ENCODE data around the gene STAB2. TPM values are rescaled to one million over a fixed set of nuclear protein-coding genes. Genes with fewer than 3 reads are reported as not detected.

STAB2 gene
- polyA plus RNA-seq, 1 of the 3 experiments (the other 2 are of a cell fraction): not detected

- 55% methylated on average over 8 of the region's 8 CpGs for WGBS (ENCODE audit: low lambda C conversion rate)
- Histone ChIP-seq H3K36me3 (replicated peaks in 1 of 2; ENCODE audit: control insufficient read depth in 1 of 2, insufficient read depth in 2 of 2, low read length in 1 of 2) (no peaks in the 10 kb centered on the region), H3K4me2 (no peak overlapping the region), H3K27ac (ENCODE audit: low read depth in 2 of 2, low read length in 1 of 2) (no peak overlapping the region; a peak in 1 of 4 replicates), H3F3A (replicated peaks; ENCODE audit: insufficient read depth) (no peaks in the 10 kb centered on the region), H3K79me2 (ENCODE audit: insufficient read depth) (no peaks in the 10 kb centered on the region), H3K9ac (no peak overlapping the region), H4K20me1 (ENCODE audit: insufficient read depth) (no peaks in the 10 kb centered on the region), H3K27me3 (ENCODE audit: insufficient read depth) (no peaks in the 10 kb centered on the region), H2AFZ (ENCODE audit: low read depth) (no peak overlapping the region), H3K9me2 (no peaks in the 10 kb centered on the region), H3K4me3 (ENCODE audit: low read depth in 2 of 2, low read length in 1 of 2) (no peak overlapping the region), H3K4me1 (ENCODE audit: control insufficient read depth in 1 of 2, insufficient read depth in 2 of 2, low read depth in 1 of 2, low read length in 1 of 2) (peaks cover 0 to 25% of the 10 kb centered on the region in 2 experiments; a peak in 2 of 4 replicates), H3K9me3 (no peaks in the 10 kb centered on the region)
- DNase-seq: no peak
- ChIA-PET CTCF (interaction anchor here (1.0 to 4.5 kb wide), 2 partner anchors 45 to 101 kb away, joined by 3 to 18 read pairs; no protein-coding TSS in a partner anchor), POLR2A (interaction anchor here (0.6 kb wide), 1 partner anchor 13 kb away, joined by 3 read pairs; no protein-coding TSS in a partner anchor)
- no peak for TF ChIP-seq JUND (IDR thresholded peaks at IDR 0.05)
- no peak for TF ChIP-seq FOXM1 (IDR thresholded peaks at IDR 0.05; ENCODE audit: low read depth)
- TF ChIP-seq RCOR1 (IDR thresholded peaks at IDR 0.05; ENCODE audit: low read length): no peak
- TF ChIP-seq GATA2 (CRISPR knock-in tag; IDR thresholded peaks at IDR 0.05): no peak
- TF ChIP-seq RFX5 (IDR thresholded peaks at IDR 0.05; ENCODE audit: low read length): no peak
Measured at GRCh38 chr12:103677341-103677740, 90.3 kb downstream of the STAB2 start.

GRCh38 chr12:103677905-103678304, 90.8 kb downstream of the STAB2 start:
- Histone ChIP-seq H2AFZ (ENCODE audit: low read depth) (no peak overlapping the region), H3F3A (replicated peaks; ENCODE audit: insufficient read depth) (no peaks in the 10 kb centered on the region), H3K9me3 (no peaks in the 10 kb centered on the region), H3K27me3 (ENCODE audit: insufficient read depth) (no peaks in the 10 kb centered on the region; the same call in 1 of the 2 replicates), H3K9me2 (no peaks in the 10 kb centered on the region), H3K9ac (no peak overlapping the region), H3K4me1 (ENCODE audit: control insufficient read depth in 1 of 2, insufficient read depth in 2 of 2, low read depth in 1 of 2, low read length in 1 of 2) (peaks cover 0 to 25% of the 10 kb centered on the region in 2 experiments; a peak in 2 of 4 replicates), H4K20me1 (ENCODE audit: insufficient read depth) (no peaks in the 10 kb centered on the region), H3K4me3 (ENCODE audit: low read depth in 2 of 2, low read length in 1 of 2) (no peak overlapping the region), H3K79me2 (ENCODE audit: insufficient read depth) (no peaks in the 10 kb centered on the region), H3K27ac (ENCODE audit: low read depth in 2 of 2, low read length in 1 of 2) (no peak overlapping the region), H3K4me2 (no peak overlapping the region), H3K36me3 (replicated peaks in 1 of 2; ENCODE audit: control insufficient read depth in 1 of 2, insufficient read depth in 2 of 2, low read length in 1 of 2) (no peaks in the 10 kb centered on the region)
- DNase-seq: no peak
- WGBS (ENCODE audit: low lambda C conversion rate): 79% methylated on average over 2 of the region's 2 CpGs
- ChIA-PET POLR2A (no interaction called here), CTCF (interaction anchor here (1.0 to 4.5 kb wide), 2 partner anchors 46 to 102 kb away, joined by 3 to 18 read pairs; no protein-coding TSS in a partner anchor)
- no peak for TF ChIP-seq SMC3 (IDR thresholded peaks at IDR 0.05; ENCODE audit: low read depth, low read length)
- no peak for TF ChIP-seq POLR2AphosphoS5 (IDR thresholded peaks at IDR 0.05; ENCODE audit: low read depth, low read length)
- no peak for TF ChIP-seq FOSL2 (IDR thresholded peaks at IDR 0.05; ENCODE audit: borderline replicate concordance, low read depth)
- no peak for TF ChIP-seq RCOR1 (IDR thresholded peaks at IDR 0.05; ENCODE audit: low read length)
- no peak for TF ChIP-seq YY1 (IDR thresholded peaks at IDR 0.05; ENCODE audit: low read depth)
- no peak for TF ChIP-seq MXI1 (IDR thresholded peaks at IDR 0.05; ENCODE audit: low read depth, low read length)
- TF ChIP-seq RXRA (IDR thresholded peaks at IDR 0.05; ENCODE audit: borderline replicate concordance, low read depth): no peak
- no peak for TF ChIP-seq TAF1 (IDR thresholded peaks at IDR 0.05; ENCODE audit: borderline replicate concordance, low read depth, low read length)
- no peak for TF ChIP-seq USF1 (IDR thresholded peaks at IDR 0.05; ENCODE audit: borderline replicate concordance, low read depth)
- TF ChIP-seq FOXM1 (IDR thresholded peaks at IDR 0.05; ENCODE audit: low read depth): no peak

Measured in SK-N-SH (cell line).